Duodenal mucosa (tissue), 2 donors: ENCODE data around the gene DUSP23.

Experiments used
- H3K27ac ChIP-seq: one replicate; pipeline ENCODE4 v1.7.0; 2013; ENCODE audit warnings: low read depth, low read length
- H3K27me3 ChIP-seq, 2 donors: one replicate each; pipeline ENCODE4 v1.7.0; 2013; ENCODE audit warnings: low read length in 2 of 2, control low read depth in 1 of 2; ENCODE audit not compliant: insufficient read depth in 2 of 2, control insufficient read depth in 1 of 2
- H3K36me3 ChIP-seq, 2 donors: one replicate each; pipeline ENCODE4 v1.7.0; 2013; ENCODE audit warnings: low read length in 2 of 2, control low read depth in 1 of 2; ENCODE audit not compliant: insufficient read depth in 2 of 2, control insufficient read depth in 1 of 2
- H3K4me1 ChIP-seq, 2 donors: one replicate each; pipeline ENCODE4 v1.7.0; 2013; ENCODE audit warnings: low read length in 2 of 2, control low read depth in 1 of 2; ENCODE audit not compliant: insufficient read depth in 2 of 2, control insufficient read depth in 1 of 2
- H3K4me3 ChIP-seq, 2 donors: one replicate each; pipeline ENCODE4 v1.7.0; 2013; ENCODE audit warnings: low read length in 2 of 2, low read depth in 1 of 2
- H3K9ac ChIP-seq, 2 donors: one replicate each; pipeline ENCODE4 v1.7.0; 2013; ENCODE audit warnings: low read length in 2 of 2, low read depth in 1 of 2
- H3K9me3 ChIP-seq, 2 donors: one replicate each; pipeline ENCODE4 v1.7.0; 2013; ENCODE audit warnings: low read length in 2 of 2, control low read depth in 1 of 2; ENCODE audit not compliant: control insufficient read depth in 1 of 2

DUSP23 gene

DNA sequence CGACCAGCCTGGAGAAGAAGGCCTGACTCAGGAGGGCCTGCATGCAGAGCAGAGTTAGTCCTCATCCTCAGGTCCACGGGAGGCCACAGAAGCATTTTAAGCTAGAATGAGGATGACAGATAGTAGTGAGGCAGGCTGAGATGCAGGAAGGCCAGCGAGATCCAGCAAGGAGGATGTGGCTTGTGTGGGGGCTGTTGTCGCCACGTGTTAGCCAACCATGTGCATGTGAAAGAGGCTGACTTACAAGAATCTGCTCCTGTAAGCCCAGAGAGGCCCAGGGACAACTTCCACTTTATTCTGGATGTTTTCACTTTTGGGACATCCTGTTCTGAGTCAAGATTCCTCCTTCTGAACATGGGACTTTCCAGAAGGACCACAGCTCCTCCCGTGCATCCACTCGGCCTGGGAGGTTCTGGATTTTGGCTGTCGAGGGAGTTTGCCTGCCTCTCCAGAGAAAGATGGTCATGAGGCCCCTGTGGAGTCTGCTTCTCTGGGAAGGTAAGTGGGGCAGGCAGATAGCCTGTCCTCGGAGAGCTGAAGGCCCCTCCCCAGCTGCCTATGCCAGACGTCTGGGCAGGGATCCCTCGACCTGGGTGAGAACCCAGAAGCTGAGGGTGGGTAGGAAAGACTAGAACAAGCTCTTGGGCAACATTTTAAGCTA lies 45.8 kb downstream of the DUSP23 start, which contains the start of gene SLAMF8:
Gene SLAMF8, plus strand, starts transcription at position 433 of the 661 bp plus-strand sequence. Its CDS starts 26 bp downstream, at position 459.
- Histone ChIP-seq H3K27me3 (no peaks in the 10 kb centered on the region), H3K27ac (no peak within 1 kb of the TSS), H3K4me1 (peaks cover 13 to 14% of the 10 kb centered on the region in 2 donors), H3K36me3 (no peaks in the 10 kb centered on the region), H3K4me3 (peak within 1 kb of the TSS; percentile 41 to 47), H3K9me3 (no peaks in the 10 kb centered on the region), H3K9ac (no peak within 1 kb of the TSS)

DNA sequence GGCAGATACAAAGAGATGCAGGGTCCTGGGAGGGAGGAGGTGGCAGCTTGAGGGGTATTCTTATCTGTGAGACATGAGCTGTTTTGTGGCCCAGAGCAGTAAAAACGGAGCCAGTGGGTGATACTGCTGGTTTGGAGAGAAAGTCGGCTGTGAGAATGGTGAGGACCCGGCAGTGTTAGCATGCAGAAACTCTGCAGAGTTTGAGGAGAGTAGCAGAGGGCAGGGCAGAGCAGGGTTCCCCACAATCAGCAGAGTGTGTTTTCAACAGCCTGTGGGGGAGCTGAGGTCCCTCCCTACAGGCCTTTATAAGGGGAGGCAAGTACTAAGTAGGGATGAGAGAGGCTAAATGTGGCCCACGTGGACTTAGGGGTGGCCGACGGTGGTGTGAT lies 46.3 kb downstream of the DUSP23 start:
- Histone ChIP-seq H3K36me3 (no peaks in the 10 kb centered on the region), H3K4me3 (peak overlapping the region; percentile 41 to 47), H3K4me1 (peaks cover 13 to 17% of the 10 kb centered on the region in 2 donors), H3K27me3 (no peaks in the 10 kb centered on the region), H3K27ac (no peak overlapping the region), H3K9ac (no peak overlapping the region), H3K9me3 (no peaks in the 10 kb centered on the region)

DNA sequence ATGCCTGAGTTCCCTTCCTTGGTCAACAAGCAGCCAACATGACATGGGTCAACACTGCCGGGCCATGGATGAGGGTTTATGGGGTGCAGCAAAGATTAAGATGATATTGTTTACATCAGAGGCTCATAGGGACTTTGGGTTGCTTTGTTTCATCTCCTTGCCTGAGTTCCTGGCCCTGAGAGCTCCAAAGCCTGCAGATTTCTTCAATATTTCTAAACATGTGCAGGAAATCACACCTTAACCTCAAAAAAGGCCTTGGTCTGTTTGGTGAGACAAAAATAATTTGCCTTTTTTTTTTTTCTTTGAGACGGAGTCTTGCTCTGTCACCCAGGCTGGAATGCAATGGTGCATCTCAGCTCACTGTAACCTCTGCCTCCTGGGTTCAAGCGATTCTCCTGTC lies 46.8 kb downstream of the DUSP23 start:
- H3K27ac ChIP-seq: no peak overlapping the region
- peaks cover 13 to 17% of the 10 kb centered on the region in 2 donors for H3K4me1 ChIP-seq
- no peaks in the 10 kb centered on the region for H3K36me3 ChIP-seq
- H3K9me3 ChIP-seq: no peaks in the 10 kb centered on the region
- no peaks in the 10 kb centered on the region for H3K27me3 ChIP-seq
- no peak overlapping the region for H3K9ac ChIP-seq
- peak overlapping the region; percentile 41 to 47 for H3K4me3 ChIP-seq

DNA sequence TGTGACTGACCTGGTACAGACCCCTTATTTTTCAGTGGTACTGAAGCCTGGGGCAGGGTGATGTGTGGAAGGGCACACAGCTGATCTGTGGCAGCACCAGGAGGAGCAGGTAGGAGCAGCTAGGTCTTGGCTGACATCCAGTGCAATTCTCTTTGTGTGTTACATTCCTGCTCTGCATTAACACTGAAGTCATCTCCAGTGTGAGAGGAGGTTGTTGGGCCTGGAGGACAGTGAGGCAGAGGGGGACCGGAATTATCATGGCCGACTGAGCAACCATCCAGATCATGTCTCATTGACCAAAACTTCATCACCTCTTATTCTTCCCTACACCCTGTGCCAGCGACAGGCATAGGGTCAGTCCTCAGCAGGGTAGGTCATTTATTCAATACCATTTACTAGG lies 47.4 kb downstream of the DUSP23 start:
- peak overlapping the region; percentile 23 to 33 for H3K4me3 ChIP-seq
- no peaks in the 10 kb centered on the region for H3K9me3 ChIP-seq
- H3K9ac ChIP-seq: no peak overlapping the region
- no peaks in the 10 kb centered on the region for H3K27me3 ChIP-seq
- H3K36me3 ChIP-seq: no peaks in the 10 kb centered on the region
- H3K27ac ChIP-seq: no peak overlapping the region
- peaks cover 13 to 16% of the 10 kb centered on the region in 2 donors for H3K4me1 ChIP-seq

DNA sequence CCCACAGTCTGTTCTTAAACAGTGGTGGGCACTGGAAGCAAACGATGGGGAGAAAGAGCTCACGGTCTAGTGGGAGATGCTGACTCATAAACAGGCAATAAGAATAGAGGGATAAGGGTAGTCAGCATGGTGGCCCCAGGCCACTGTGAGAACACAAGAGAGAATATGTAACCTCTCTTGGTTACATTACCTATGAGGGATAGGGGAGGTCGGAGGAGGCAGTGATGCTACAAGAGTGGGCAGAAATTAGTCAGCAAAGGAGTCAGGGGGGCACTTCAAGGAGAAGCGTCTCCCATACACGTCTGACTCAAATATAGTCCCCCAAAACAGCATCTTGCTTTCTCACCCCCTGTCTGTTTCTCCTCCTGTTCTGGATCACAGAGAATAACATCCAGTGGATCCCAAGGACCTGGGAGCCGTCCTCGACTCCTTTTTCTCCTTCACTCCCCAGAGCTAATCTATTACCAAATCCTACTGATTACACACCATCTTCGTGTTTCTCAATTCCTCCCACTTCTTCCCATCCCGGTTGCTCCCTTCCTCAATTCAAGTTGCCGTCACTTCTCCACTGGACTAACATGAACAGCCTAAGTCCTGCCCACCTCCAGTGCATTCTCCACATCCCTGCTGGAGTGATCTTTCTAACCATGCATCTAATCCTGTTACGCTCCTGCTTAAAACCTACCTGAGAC lies 48.0 kb downstream of the DUSP23 start:
- H3K27ac ChIP-seq: no peak overlapping the region
- no peaks in the 10 kb centered on the region for H3K9me3 ChIP-seq
- no peaks in the 10 kb centered on the region for H3K27me3 ChIP-seq
- H3K4me3 ChIP-seq: peak overlapping the region; percentile 23 to 33
- no peak overlapping the region for H3K9ac ChIP-seq
- peaks cover 9 to 10% of the 10 kb centered on the region in 2 donors for H3K4me1 ChIP-seq
- no peaks in the 10 kb centered on the region for H3K36me3 ChIP-seq

DNA sequence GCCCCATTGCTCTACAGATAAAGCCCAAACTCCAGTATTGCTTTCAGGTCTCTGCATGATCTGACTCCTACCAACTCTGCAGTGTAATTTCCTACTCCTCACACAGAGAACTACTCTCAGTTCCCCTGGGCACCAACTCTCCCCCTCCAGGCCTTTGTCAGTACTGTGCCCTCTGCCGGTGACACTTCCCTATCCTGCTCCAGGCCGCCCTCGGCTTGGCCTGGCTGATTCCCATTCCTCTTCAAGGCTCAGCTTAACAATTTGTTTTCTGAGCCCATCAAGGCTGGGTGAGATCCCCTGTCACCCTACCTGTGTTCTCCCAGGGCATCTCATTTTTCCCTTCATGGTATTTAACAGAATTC lies 48.5 kb downstream of the DUSP23 start:
- no peak overlapping the region for H3K27ac ChIP-seq
- H3K4me3 ChIP-seq: no peak overlapping the region
- no peaks in the 10 kb centered on the region for H3K9me3 ChIP-seq
- no peaks in the 10 kb centered on the region for H3K36me3 ChIP-seq
- H3K27me3 ChIP-seq: no peaks in the 10 kb centered on the region
- H3K9ac ChIP-seq: no peak overlapping the region
- H3K4me1 ChIP-seq: peaks cover 4 to 7% of the 10 kb centered on the region in 2 donors

DNA sequence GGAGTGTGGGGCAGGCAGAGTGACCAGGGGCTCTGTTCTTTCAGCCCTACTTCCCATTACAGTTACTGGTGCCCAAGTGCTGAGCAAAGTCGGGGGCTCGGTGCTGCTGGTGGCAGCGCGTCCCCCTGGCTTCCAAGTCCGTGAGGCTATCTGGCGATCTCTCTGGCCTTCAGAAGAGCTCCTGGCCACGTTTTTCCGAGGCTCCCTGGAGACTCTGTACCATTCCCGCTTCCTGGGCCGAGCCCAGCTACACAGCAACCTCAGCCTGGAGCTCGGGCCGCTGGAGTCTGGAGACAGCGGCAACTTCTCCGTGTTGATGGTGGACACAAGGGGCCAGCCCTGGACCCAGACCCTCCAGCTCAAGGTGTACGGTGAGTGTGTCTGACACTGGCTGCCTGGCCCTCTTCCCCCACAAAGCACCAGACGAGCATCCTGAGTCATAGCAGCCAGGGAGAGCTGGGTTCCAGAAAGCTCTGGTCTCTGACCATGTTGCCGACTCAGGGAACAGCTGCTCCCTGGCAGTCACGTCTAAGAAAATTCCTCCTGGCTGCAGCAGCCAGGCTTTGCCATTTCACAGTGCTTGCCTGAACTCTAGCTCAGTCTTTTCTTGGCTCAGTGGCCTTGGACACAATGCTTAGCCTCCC lies 49.2 kb downstream of the DUSP23 start:
- Histone ChIP-seq H3K27ac (no peak overlapping the region), H3K4me1 (peaks cover 0 to 7% of the 10 kb centered on the region in 2 donors), H3K9ac (no peak overlapping the region), H3K4me3 (no peak overlapping the region), H3K9me3 (no peaks in the 10 kb centered on the region), H3K27me3 (no peaks in the 10 kb centered on the region), H3K36me3 (no peaks in the 10 kb centered on the region)

DNA sequence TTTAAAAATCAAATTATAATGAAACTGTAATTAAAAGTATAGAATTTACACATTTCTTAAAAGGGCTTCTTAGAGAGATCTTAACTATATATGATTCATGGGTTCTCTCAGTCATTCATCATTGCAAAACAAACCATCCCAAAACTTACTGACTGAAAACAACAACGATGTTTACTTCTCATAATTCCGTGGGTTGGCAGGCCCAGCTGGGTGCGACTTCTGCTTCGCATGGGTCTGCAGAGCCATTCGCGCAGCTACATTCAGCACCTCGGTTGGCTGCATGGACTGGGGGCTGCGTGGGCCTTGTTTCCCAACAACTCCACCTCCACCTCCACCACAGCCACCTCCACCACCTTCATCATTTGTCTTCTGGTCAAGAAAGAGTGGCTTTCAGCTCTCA lies 50.0 kb downstream of the DUSP23 start:
- Histone ChIP-seq H3K9me3 (no peaks in the 10 kb centered on the region), H3K36me3 (no peaks in the 10 kb centered on the region), H3K4me1 (peaks cover 0 to 7% of the 10 kb centered on the region in 2 donors), H3K9ac (no peak overlapping the region), H3K27ac (no peak overlapping the region), H3K27me3 (no peaks in the 10 kb centered on the region), H3K4me3 (no peak overlapping the region)

DNA sequence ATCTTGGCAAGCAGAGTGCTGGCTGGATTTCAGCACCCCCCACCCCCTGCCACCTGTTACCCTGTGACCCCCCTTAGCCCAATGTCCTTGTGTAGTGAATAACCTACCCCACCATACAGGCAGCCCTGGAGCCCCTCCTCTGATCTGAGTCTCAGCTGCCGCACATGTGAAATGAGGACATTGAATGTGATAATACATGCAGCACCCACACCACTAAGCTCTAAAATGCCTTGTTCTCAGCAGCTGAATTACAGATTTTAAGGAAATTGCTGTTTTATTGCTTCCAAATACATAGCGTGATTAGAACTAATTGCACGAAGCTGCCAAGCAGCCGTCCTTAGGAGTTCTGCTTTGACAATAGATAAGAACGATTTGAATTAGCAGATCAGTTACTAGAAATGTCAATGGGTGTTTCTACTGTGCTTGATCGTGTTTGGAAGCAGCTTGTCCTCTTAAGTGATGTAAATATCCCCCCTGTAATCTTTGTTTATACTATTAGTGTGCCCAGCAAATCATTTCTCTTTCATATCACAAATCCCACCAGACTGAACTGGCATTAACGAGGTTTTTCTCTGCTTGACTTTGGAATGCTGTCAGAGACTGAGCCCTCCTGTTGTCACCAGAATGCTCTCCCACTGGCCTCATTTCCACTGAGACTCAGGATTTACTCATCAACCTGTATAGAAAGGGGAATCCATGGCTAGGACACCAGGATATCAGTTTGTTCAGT lies 50.8 kb downstream of the DUSP23 start:
- Histone ChIP-seq H3K4me1 (peaks cover 0 to 7% of the 10 kb centered on the region in 2 donors), H3K9me3 (no peaks in the 10 kb centered on the region), H3K27ac (no peak overlapping the region), H3K36me3 (no peaks in the 10 kb centered on the region), H3K9ac (no peak overlapping the region), H3K27me3 (no peaks in the 10 kb centered on the region), H3K4me3 (no peak overlapping the region)
